Uterus (tissue), 2 donors: ENCODE measurements around the gene KRT78.

Experiments used
- POLR2A ChIP-seq, 2 donors: fragments of 450-650 bp; IDR thresholded peaks; one replicate each; pipeline ENCODE4 v1.6.1; 2016; ENCODE audit warnings: antibody characterized with exemption in 2 of 2, mild to moderate bottlenecking in 1 of 2, moderate library complexity in 1 of 2
- TF ChIP-seq, protein P1 (sequence below), 4 experiments: fragments of 200-600 bp in 2 of 4; fragments of 450-650 bp in 2 of 4; sonication (generic) in 2 of 4; IDR thresholded peaks; one replicate each; pipeline ENCODE4 v1.5.1; 2016 to 2019; ENCODE audit warnings: antibody characterized with exemption in 4 of 4, mild to moderate bottlenecking in 2 of 4, moderate library complexity in 1 of 4

DNA sequence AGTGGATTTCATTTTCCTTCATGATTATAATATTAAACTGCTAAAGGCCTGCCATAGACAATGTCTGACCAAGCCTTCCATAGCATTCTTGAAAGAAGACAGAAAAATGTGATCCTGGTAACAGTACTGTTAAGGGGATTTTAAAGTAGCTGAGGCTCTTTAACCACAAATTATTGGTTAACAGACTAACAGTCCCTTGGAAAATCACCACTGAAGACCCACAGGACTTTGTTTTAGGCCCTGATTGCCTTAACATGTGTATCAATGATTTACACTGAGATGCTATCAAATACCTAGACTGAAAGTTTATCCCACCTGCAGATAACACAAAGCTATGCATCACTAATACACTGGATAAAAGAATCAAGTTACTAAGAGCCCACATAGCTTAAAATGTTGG, 20.6 kb downstream of the KRT78 start:
- TF ChIP-seq, protein P1, sequence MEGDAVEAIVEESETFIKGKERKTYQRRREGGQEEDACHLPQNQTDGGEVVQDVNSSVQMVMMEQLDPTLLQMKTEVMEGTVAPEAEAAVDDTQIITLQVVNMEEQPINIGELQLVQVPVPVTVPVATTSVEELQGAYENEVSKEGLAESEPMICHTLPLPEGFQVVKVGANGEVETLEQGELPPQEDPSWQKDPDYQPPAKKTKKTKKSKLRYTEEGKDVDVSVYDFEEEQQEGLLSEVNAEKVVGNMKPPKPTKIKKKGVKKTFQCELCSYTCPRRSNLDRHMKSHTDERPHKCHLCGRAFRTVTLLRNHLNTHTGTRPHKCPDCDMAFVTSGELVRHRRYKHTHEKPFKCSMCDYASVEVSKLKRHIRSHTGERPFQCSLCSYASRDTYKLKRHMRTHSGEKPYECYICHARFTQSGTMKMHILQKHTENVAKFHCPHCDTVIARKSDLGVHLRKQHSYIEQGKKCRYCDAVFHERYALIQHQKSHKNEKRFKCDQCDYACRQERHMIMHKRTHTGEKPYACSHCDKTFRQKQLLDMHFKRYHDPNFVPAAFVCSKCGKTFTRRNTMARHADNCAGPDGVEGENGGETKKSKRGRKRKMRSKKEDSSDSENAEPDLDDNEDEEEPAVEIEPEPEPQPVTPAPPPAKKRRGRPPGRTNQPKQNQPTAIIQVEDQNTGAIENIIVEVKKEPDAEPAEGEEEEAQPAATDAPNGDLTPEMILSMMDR (IDR thresholded peaks at IDR 0.05) = no peak
- no peak for TF ChIP-seq POLR2A (IDR thresholded peaks at IDR 0.05)
